Glutamatergic neuron (in vitro differentiated cells): ENCODE results near the gene STX11. TPM values are rescaled to one million over a fixed set of nuclear protein-coding genes. Genes with fewer than 3 reads are reported as not detected.
A peak's percentile ranks its signal among the peaks of the same experiment; 100 is the strongest.

Experiments
- DNase-seq: peaks from one replicate; pipeline ENCODE4 v3.0.0; 2022
- H3K27ac Mint-ChIP-seq: one replicate; pipeline ENCODE4 v1.8.0; 2020; ENCODE audit warnings: mild to moderate bottlenecking, mixed read lengths, inconsistent platforms; ENCODE audit not compliant: unreplicated experiment
- H3K27me3 Mint-ChIP-seq: one replicate; pipeline ENCODE4 v1.8.0; 2020; ENCODE audit warnings: mild to moderate bottlenecking, moderate library complexity, mixed read lengths, inconsistent platforms; ENCODE audit not compliant: unreplicated experiment
- H3K36me3 Mint-ChIP-seq: one replicate; pipeline ENCODE4 v1.8.0; 2020; ENCODE audit warnings: mild to moderate bottlenecking, mixed read lengths, inconsistent platforms; ENCODE audit not compliant: unreplicated experiment
- H3K4me1 Mint-ChIP-seq: one replicate; pipeline ENCODE4 v1.8.0; 2020; ENCODE audit warnings: mild to moderate bottlenecking, low read depth, mixed read lengths, inconsistent platforms; ENCODE audit not compliant: unreplicated experiment
- H3K4me3 Mint-ChIP-seq: one replicate; pipeline ENCODE4 v1.8.0; 2020; ENCODE audit warnings: mild to moderate bottlenecking, mixed read lengths, inconsistent platforms; ENCODE audit not compliant: unreplicated experiment
- H3K9me3 Mint-ChIP-seq: one replicate; pipeline ENCODE4 v1.8.0; 2020; ENCODE audit warnings: mild to moderate bottlenecking, moderate library complexity, mixed read lengths, inconsistent platforms; ENCODE audit not compliant: unreplicated experiment
- total RNA-seq: library from RNA; stranded (reverse); fragmentation: NEBNext Ultra II Directional; extraction: Animal tissue kit (Norgen Biotek cat#: 25700); gene quantifications from one replicate; pipeline ENCODE4 v1.2.1, GENCODE V29; 2021; ENCODE audit not compliant: unreplicated experiment
- TF ChIP-seq, protein P1 (sequence below): fragments of 200-600 bp; sonication (generic); IDR thresholded peaks from one replicate; pipeline ENCODE4 v1.5.0; 2021; ENCODE audit not compliant: partially characterized antibody, unreplicated experiment

The STX11 gene
- total RNA-seq, 1 donor from 2014 or later, result not detected

DNA sequence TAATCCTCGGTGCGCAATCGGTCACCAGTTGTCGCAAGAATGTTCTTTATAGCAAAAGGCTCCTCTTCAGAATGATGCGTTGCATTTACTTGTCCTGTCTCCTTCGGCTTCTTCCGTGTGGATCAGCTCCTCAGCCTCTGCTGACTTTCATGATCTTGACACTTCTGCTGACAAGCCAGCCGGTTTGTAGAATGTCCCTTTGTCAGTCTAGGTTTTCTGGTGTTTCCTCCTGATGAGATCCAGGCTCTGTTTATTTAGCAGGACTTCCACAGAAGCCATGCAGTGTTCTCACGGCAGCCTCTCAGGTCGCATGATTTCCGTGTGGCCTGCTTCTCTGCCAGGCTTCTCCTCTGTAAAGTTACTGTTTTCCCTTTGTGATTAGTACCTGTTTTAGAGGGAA, 66.9 kb downstream of the STX11 start:
- Mint-ChIP-seq H3K4me1 (peaks cover 5% of the 10 kb centered on the region), H3K4me3 (peak overlapping the region; percentile 95), H3K36me3 (peaks cover 4% of the 10 kb centered on the region), H3K9me3 (peaks cover 18% of the 10 kb centered on the region), H3K27me3 (peaks cover 21% of the 10 kb centered on the region), H3K27ac (no peak overlapping the region)
- TF ChIP-seq, protein P1, sequence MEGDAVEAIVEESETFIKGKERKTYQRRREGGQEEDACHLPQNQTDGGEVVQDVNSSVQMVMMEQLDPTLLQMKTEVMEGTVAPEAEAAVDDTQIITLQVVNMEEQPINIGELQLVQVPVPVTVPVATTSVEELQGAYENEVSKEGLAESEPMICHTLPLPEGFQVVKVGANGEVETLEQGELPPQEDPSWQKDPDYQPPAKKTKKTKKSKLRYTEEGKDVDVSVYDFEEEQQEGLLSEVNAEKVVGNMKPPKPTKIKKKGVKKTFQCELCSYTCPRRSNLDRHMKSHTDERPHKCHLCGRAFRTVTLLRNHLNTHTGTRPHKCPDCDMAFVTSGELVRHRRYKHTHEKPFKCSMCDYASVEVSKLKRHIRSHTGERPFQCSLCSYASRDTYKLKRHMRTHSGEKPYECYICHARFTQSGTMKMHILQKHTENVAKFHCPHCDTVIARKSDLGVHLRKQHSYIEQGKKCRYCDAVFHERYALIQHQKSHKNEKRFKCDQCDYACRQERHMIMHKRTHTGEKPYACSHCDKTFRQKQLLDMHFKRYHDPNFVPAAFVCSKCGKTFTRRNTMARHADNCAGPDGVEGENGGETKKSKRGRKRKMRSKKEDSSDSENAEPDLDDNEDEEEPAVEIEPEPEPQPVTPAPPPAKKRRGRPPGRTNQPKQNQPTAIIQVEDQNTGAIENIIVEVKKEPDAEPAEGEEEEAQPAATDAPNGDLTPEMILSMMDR, result no peak
- DNase-seq, result no peak

DNA sequence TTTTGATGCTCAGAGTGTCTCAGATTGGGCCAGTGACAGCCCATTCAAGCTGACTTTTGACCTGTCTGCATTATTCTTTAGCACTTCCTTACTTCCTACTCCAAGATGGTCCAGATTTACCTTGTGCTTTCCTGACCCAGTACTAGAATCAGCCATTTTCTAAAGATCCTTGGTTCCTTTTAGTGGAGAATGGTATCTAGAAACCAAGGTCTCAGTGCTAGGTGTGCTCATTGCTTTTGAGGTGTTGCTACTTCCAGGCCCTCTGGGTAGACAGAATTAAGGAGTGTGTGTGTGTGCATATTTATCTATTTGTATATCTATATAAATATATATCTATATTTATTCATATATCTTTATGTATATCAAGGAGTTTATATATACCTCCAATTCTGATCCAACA, 67.5 kb downstream of the STX11 start:
- H3K27me3 Mint-ChIP-seq, result peaks cover 21% of the 10 kb centered on the region

DNA sequence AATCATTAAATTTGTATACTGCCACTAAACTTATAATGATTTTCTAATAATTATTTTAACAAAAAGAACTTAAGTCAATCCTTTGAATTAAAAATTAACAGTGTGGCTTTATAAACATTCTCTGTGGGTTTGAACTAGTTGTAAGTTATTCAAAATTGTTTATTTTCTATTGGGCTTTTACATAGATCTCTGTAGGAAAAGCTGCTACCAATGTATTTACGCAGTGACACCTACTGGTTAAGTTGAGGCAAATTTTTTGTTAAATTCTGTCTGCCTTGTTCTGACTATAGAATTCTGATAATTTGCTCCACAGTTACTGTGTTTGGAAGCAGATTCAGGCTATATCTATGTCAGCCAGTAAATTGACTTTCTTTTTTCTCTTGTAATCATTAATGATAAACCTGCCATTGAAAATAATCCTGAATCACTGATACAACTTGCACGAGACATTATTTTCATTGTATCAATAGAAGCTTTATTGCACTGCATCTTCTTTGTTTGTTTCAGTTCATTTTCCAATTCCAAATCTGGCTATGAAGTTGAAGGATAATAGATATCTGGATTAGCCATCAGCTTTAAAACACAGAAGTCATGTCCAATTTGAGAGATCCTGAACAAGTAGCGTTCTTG, 68.9 kb downstream of the STX11 start:
- H3K4me1 Mint-ChIP-seq, result peaks cover 5% of the 10 kb centered on the region
- no peak for DNase-seq
- no peak overlapping the region for H3K27ac Mint-ChIP-seq
- H3K27me3 Mint-ChIP-seq, result peaks cover 21% of the 10 kb centered on the region
- H3K36me3 Mint-ChIP-seq, result peaks cover 4% of the 10 kb centered on the region
- TF ChIP-seq, protein P1, result peak; percentile 61
- peaks cover 18% of the 10 kb centered on the region for H3K9me3 Mint-ChIP-seq
- no peak overlapping the region for H3K4me3 Mint-ChIP-seq

More for the DNA sequence above, 67.5 kb downstream of the STX11 start:
- peaks cover 4% of the 10 kb centered on the region for H3K36me3 Mint-ChIP-seq
- TF ChIP-seq, protein P1, result no peak
- DNase-seq, result no peak
- H3K4me3 Mint-ChIP-seq, result peak overlapping the region; percentile 2
- H3K9me3 Mint-ChIP-seq, result peaks cover 18% of the 10 kb centered on the region
- H3K4me1 Mint-ChIP-seq, result peaks cover 5% of the 10 kb centered on the region
- H3K27ac Mint-ChIP-seq, result no peak overlapping the region

DNA sequence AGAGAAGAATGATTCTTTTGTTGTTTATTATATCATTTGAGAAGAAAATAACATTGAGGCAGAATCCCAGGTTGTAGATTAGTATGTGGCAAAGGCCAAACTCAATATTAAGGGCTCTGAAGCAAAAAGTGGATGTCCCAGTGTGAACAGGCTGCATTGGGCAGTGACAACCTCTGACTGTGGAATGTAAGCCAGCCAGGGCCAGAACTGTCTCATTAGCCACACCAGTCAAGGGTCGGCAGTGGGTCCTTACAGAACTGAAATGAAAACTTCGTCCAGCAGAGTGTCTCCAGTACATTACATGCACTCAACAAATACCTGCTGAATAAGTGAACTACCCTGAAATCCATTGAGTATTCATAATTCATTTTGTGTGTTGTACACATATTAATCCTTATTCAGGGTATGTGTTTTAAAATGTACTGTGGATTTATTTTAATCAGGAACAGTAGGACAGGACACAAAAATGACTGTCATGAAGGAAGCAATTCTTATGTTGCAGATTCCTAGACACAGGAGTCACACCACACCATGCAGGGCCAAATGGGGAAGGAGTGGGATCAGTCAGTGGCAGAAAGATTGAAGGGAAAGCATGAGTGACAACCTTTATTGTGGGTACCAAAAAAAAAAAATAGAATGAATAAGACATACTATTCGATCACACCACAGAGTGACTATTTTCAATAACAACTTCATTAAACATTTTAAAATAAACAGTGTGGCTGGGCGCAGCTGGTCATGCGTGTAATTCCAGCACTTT, 69.9 kb downstream of the STX11 start:
- peaks cover 20% of the 10 kb centered on the region for H3K27me3 Mint-ChIP-seq
- peaks cover 4% of the 10 kb centered on the region for H3K36me3 Mint-ChIP-seq

More for the DNA sequence above, 69.9 kb downstream of the STX11 start:
- Mint-ChIP-seq H3K4me1 (peaks cover 4% of the 10 kb centered on the region), H3K27ac (no peak overlapping the region), H3K9me3 (peaks cover 17% of the 10 kb centered on the region), H3K4me3 (no peak overlapping the region)
- TF ChIP-seq, protein P1, result no peak
- no peak for DNase-seq
